Measurements from ENCODE around the gene TMEM115. TPM values are rescaled to one million over a fixed set of nuclear protein-coding genes. Genes with fewer than 3 reads are reported as not detected.

Gene TMEM115
- total and polyA plus RNA-seq, 2 of the 13 experiments (the other 11 are each of a cell fraction or from before 2014, with no cell fraction given), result 22.1 to 30.7 TPM

DNA sequence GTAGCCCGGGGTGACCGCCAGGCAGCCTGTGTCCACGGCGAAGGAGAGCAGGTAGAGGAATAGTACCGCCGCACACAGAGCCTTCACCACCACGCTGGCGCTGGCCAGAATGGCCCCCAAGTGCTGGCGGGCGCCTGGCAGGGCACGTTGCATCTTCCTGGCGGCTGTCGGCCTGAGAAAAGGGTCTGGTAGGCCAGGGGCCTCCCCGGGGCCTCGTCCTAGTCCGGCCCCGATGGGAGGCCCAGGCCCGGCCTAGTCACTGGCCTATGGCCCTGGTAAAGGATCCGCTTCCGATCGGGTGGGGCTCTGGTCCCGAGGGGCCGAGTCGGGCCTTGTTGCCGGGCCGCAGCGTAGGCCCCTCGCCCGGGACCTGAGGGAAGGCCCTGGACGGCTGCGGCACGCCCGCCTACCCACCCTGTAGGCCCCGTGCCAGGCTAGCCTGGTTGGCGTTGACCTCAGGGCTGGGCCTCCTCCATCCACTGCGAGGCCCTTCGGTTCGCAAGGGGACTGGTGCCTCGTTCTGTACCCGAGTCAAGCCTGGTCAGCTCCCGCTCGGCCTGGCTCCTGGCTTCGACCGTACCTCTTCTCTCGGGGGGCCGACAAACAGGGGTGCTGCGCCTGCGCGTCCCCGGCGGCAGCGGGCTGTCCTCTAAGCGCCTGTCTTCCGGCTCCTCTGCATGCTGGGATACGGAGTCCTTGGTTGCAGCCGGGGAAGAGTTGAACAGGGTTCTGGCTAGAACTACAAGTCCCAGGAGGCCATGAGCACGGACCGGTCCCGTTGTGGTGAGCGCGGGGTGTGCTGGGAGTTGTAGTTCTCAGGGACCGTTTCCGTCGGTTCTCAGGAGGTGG, at the start of gene TMEM115 (continued):
- TF ChIP-seq ZNF230 (CRISPR knock-in tag; IDR thresholded peaks at IDR 0.05) (peak; percentile 81; the same call in 1 of the 2 replicates), BCL6 (CRISPR knock-in tag; IDR thresholded peaks at IDR 0.05) (peak; percentile 25; the same call in 1 of the 2 replicates), IRF2 (CRISPR knock-in tag; IDR thresholded peaks at IDR 0.05) (peak; percentile 99), ARNTL (CRISPR knock-in tag; IDR thresholded peaks at IDR 0.05) (peak; percentile 42; the same call in 1 of the 2 replicates), SOX5 (CRISPR knock-in tag; IDR thresholded peaks at IDR 0.05; ENCODE audit: borderline replicate concordance) (no peak; the same call in 1 of the 2 replicates), ZNF235 (CRISPR knock-in tag; IDR thresholded peaks at IDR 0.05; ENCODE audit: borderline replicate concordance) (no peak; the same call in 1 of the 2 replicates), CREB1 (IDR thresholded peaks at IDR 0.05) (peak; percentile 80), CREB1 (CRISPR knock-in tag; IDR thresholded peaks at IDR 0.05) (peak; percentile 95), ZNF839 (CRISPR knock-in tag; IDR thresholded peaks at IDR 0.05; ENCODE audit: borderline replicate concordance) (no peak), SCMH1 (CRISPR knock-in tag; IDR thresholded peaks at IDR 0.05; ENCODE audit: borderline replicate concordance) (no peak), EHMT2 (IDR thresholded peaks at IDR 0.05; ENCODE audit: borderline replicate concordance, low read depth, low read length) (no peak), BORCS8-MEF2B (CRISPR knock-in tag; IDR thresholded peaks at IDR 0.05) (peak; percentile 32; the same call in 1 of the 2 replicates), WIZ (CRISPR knock-in tag; IDR thresholded peaks at IDR 0.05) (peak; percentile 52), DR1 (CRISPR knock-in tag; IDR thresholded peaks at IDR 0.05) (peak; percentile 82), SRSF9 (IDR thresholded peaks at IDR 0.05; ENCODE audit: borderline replicate concordance, insufficient read depth, low read depth, low read length, poor library complexity, severe bottlenecking) (no peak), ZBTB7A (CRISPR knock-in tag; IDR thresholded peaks at IDR 0.05) (0 out of 2 replicates have a peak, but pooled peaks have one; percentile 34), KMT2B (CRISPR knock-in tag; IDR thresholded peaks at IDR 0.05) (peak; percentile 84), MED1 (CRISPR knock-in tag; IDR thresholded peaks at IDR 0.05) (peak; percentile 59), TEAD3 (CRISPR knock-in tag; optimal IDR thresholded peaks at IDR 0.05; ENCODE audit: borderline replicate concordance) (no peak), SP5 (CRISPR knock-in tag; IDR thresholded peaks at IDR 0.05; ENCODE audit: borderline replicate concordance, low read depth) (peak; percentile 8; the same call in 1 of the 2 replicates), ZSCAN22 (CRISPR knock-in tag; IDR thresholded peaks at IDR 0.05) (no peak), ZSCAN9 (CRISPR knock-in tag; IDR thresholded peaks at IDR 0.05; ENCODE audit: borderline replicate concordance) (peak; percentile 8; the same call in 1 of the 2 replicates), ZNF44 (CRISPR knock-in tag; IDR thresholded peaks at IDR 0.05) (0 out of 2 replicates have a peak, but pooled peaks have one; percentile 80)
- TF ChIP-seq, protein P1, sequence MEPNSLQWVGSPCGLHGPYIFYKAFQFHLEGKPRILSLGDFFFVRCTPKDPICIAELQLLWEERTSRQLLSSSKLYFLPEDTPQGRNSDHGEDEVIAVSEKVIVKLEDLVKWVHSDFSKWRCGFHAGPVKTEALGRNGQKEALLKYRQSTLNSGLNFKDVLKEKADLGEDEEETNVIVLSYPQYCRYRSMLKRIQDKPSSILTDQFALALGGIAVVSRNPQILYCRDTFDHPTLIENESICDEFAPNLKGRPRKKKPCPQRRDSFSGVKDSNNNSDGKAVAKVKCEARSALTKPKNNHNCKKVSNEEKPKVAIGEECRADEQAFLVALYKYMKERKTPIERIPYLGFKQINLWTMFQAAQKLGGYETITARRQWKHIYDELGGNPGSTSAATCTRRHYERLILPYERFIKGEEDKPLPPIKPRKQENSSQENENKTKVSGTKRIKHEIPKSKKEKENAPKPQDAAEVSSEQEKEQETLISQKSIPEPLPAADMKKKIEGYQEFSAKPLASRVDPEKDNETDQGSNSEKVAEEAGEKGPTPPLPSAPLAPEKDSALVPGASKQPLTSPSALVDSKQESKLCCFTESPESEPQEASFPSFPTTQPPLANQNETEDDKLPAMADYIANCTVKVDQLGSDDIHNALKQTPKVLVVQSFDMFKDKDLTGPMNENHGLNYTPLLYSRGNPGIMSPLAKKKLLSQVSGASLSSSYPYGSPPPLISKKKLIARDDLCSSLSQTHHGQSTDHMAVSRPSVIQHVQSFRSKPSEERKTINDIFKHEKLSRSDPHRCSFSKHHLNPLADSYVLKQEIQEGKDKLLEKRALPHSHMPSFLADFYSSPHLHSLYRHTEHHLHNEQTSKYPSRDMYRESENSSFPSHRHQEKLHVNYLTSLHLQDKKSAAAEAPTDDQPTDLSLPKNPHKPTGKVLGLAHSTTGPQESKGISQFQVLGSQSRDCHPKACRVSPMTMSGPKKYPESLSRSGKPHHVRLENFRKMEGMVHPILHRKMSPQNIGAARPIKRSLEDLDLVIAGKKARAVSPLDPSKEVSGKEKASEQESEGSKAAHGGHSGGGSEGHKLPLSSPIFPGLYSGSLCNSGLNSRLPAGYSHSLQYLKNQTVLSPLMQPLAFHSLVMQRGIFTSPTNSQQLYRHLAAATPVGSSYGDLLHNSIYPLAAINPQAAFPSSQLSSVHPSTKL (CRISPR knock-in tag; IDR thresholded peaks at IDR 0.05), result peak; percentile 36
- TF ChIP-seq, protein P2, sequence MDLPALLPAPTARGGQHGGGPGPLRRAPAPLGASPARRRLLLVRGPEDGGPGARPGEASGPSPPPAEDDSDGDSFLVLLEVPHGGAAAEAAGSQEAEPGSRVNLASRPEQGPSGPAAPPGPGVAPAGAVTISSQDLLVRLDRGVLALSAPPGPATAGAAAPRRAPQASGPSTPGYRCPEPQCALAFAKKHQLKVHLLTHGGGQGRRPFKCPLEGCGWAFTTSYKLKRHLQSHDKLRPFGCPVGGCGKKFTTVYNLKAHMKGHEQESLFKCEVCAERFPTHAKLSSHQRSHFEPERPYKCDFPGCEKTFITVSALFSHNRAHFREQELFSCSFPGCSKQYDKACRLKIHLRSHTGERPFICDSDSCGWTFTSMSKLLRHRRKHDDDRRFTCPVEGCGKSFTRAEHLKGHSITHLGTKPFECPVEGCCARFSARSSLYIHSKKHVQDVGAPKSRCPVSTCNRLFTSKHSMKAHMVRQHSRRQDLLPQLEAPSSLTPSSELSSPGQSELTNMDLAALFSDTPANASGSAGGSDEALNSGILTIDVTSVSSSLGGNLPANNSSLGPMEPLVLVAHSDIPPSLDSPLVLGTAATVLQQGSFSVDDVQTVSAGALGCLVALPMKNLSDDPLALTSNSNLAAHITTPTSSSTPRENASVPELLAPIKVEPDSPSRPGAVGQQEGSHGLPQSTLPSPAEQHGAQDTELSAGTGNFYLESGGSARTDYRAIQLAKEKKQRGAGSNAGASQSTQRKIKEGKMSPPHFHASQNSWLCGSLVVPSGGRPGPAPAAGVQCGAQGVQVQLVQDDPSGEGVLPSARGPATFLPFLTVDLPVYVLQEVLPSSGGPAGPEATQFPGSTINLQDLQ (CRISPR knock-in tag; IDR thresholded peaks at IDR 0.05), result no peak

Data from HepG2 (cell line).